Upper lobe of left lung (tissue), 6 donors: ENCODE data around the gene DUT. TPM values are rescaled to one million over a fixed set of nuclear protein-coding genes. Genes with fewer than 3 reads are reported as not detected.
A peak's percentile ranks its signal among the peaks of the same experiment; 100 is the strongest.

ENCODE experiments used
- ATAC-seq, 2 donors: fragments of 200-7000 bp; cut with Tn5 transposase; one replicate each; pipeline ENCODE4 v1.9.1; 2022; ENCODE audit warnings: mild to moderate bottlenecking in 2 of 2, moderate library complexity in 2 of 2; ENCODE audit not compliant: low FRiP score in 2 of 2
- DNase-seq, 2 donors: peaks; one replicate each; pipeline ENCODE4 v3.0.0-alpha.2; 2019 to 2020
- H3K27ac ChIP-seq, 4 donors: fragments of 200-600 bp; sonication (generic); one replicate each; pipeline ENCODE4 v1.5.1; 2016 to 2019
- H3K27me3 ChIP-seq, 4 donors: fragments of 200-600 bp; sonication (generic); one replicate each; pipeline ENCODE4 v1.5.1; 2017 to 2019
- H3K36me3 ChIP-seq, 4 donors: fragments of 200-600 bp; sonication (generic); one replicate each; pipeline ENCODE4 v1.5.1; 2016 to 2019
- H3K4me1 ChIP-seq, 4 donors: fragments of 200-600 bp; sonication (generic); one replicate each; pipeline ENCODE4 v1.5.1; 2018 to 2019
- H3K4me3 ChIP-seq, 4 donors: fragments of 200-600 bp; sonication (generic); one replicate each; pipeline ENCODE4 v1.5.1; 2017 to 2019; ENCODE audit warnings: mild to moderate bottlenecking in 2 of 4, moderate library complexity in 1 of 4
- H3K9me3 ChIP-seq, 4 donors: fragments of 200-600 bp; sonication (generic); one replicate each; pipeline ENCODE4 v1.5.1; 2018 to 2019
- EP300 ChIP-seq, 4 donors: sonication (generic); formaldehyde crosslinking; IDR thresholded peaks; one replicate each; pipeline ENCODE4 v1.5.1; 2017; ENCODE audit warnings: antibody characterized with exemption in 4 of 4, control low read depth in 2 of 4
- POLR2A ChIP-seq, 4 donors: fragments of 450-650 bp; IDR thresholded peaks; one replicate each; pipeline ENCODE4 v1.5.1; 2016 to 2017; ENCODE audit warnings: antibody characterized with exemption in 4 of 4, mild to moderate bottlenecking in 2 of 4
- POLR2AphosphoS5 ChIP-seq, 2 donors: sonication (generic); formaldehyde crosslinking; IDR thresholded peaks; one replicate each; pipeline ENCODE4 v1.5.1; 2017; ENCODE audit warnings: antibody characterized with exemption in 2 of 2
- WGBS, 2 donors: methylation state at CpG; one replicate each; pipeline ENCODE4 v1.1.5; 2017 to 2018; 5-methylcytosine and 5-hydroxymethylcytosine counted together
- small RNA-seq, 4 donors: library from RNA; depleted of rRNA; stranded (forward); fragments of <200 nt; gene quantifications; one replicate each; pipeline ENCODE3, GENCODE V24; 2016
- total RNA-seq, 6 donors: library from RNA; depleted of rRNA in 4 of 6; stranded (reverse); fragments of >200 nt in 4 of 6; gene quantifications; one replicate each; pipeline versions ENCODE4 v1.1.0 to v1.2.1, GENCODE V29; 2016 to 2021
- TF ChIP-seq, protein P1 (sequence below), 6 experiments: fragments of 450-650 bp in 4 of 6; fragments of 200-600 bp in 2 of 6; sonication (generic) in 2 of 6; IDR thresholded peaks; one replicate each; pipeline ENCODE4 v1.5.1; 2016 to 2019; ENCODE audit warnings: antibody characterized with exemption in 6 of 6
- donor health status: DM: no; HTN: no; CAD: no; lungs with moderate emphysema.
- donor health status: DM: no; HTN: yes; CAD: no; lungs with severe emphysema.

DUT gene
- total RNA-seq, 6 donors from 2014 or later, result 29.3 to 87.5 (median 61.2) TPM

DNA sequence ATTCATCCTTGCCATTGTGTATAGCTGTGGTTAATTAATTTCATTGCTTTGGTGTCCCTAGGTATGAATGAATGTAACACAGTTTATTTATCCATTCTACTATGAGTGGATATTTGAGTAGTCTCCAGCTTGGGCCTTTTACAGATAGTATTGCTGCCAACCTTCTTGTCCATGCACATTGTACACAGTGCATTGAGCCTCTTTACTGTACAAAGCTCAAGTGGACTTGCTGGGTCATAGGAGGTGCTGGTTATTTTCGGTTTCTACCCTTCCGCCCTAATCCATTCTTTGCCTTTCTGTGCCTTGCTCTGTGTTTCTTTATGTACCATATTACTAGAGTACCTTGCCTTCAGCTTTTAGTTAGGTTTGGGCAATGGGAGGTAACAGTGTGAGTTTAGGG is 60.7 kb downstream of the DUT start:
- WGBS, 2 donors, result 70 to 80% methylated on average over 2 of the region's 2 CpGs
- no peaks in the 10 kb centered on the region for H3K36me3 ChIP-seq
- TF ChIP-seq, protein P1, sequence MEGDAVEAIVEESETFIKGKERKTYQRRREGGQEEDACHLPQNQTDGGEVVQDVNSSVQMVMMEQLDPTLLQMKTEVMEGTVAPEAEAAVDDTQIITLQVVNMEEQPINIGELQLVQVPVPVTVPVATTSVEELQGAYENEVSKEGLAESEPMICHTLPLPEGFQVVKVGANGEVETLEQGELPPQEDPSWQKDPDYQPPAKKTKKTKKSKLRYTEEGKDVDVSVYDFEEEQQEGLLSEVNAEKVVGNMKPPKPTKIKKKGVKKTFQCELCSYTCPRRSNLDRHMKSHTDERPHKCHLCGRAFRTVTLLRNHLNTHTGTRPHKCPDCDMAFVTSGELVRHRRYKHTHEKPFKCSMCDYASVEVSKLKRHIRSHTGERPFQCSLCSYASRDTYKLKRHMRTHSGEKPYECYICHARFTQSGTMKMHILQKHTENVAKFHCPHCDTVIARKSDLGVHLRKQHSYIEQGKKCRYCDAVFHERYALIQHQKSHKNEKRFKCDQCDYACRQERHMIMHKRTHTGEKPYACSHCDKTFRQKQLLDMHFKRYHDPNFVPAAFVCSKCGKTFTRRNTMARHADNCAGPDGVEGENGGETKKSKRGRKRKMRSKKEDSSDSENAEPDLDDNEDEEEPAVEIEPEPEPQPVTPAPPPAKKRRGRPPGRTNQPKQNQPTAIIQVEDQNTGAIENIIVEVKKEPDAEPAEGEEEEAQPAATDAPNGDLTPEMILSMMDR (IDR thresholded peaks at IDR 0.05), result no peak
- TF ChIP-seq POLR2A (IDR thresholded peaks at IDR 0.05) (no peak), EP300 (IDR thresholded peaks at IDR 0.05) (no peak), POLR2AphosphoS5 (IDR thresholded peaks at IDR 0.05) (no peak)

DNA sequence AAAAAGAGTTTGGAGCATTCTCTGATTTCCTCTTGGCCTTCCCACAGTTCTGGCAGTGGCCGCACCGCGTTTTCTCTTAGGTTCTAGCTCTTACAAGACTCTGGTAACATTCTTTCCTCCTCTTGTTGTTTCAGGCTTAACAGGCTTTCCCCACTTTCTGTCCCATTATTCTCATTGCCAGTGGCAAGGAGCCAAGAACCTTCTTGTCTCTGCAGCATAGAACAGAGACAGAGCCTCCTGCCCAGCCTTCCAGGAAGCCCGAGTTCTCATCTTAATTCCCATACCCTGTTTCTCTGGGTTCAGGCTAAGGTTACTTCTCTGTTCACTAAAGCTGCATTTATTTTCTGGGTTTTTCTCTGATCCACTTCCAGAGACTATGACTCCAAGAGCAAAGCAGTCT is 61.1 kb downstream of the DUT start:
- peak in 1 of 2 donors; percentile 47 for DNase-seq
- peaks cover 0 to 20% (median 0%) of the 10 kb centered on the region in 4 donors for H3K4me1 ChIP-seq

More for the DNA sequence above, 60.7 kb downstream of the DUT start:
- H3K4me3 ChIP-seq, result no peak overlapping the region
- peaks cover 0 to 20% (median 0%) of the 10 kb centered on the region in 4 donors for H3K4me1 ChIP-seq
- no peak for DNase-seq
- H3K27ac ChIP-seq, result peak overlapping the region in 2 of 4 donors; percentile 54 to 56
- no peaks in the 10 kb centered on the region for H3K27me3 ChIP-seq
- no peaks in the 10 kb centered on the region for H3K9me3 ChIP-seq
- ATAC-seq, result no peak

More for the DNA sequence above, 61.1 kb downstream of the DUT start:
- no peaks in the 10 kb centered on the region for H3K27me3 ChIP-seq
- H3K4me3 ChIP-seq, result no peak overlapping the region
- WGBS, 2 donors, result 37 to 47% methylated on average over 4 of the region's 4 CpGs
- peak in 1 of 4 donors; percentile 12 for TF ChIP-seq EP300 (IDR thresholded peaks at IDR 0.05)
- TF ChIP-seq, protein P1 (IDR thresholded peaks at IDR 0.05), result no peak
- H3K9me3 ChIP-seq, result no peaks in the 10 kb centered on the region
- peak overlapping the region in 2 of 4 donors; percentile 54 to 56 for H3K27ac ChIP-seq
- ATAC-seq, result peak in 1 of 2 donors; percentile 75
- no peaks in the 10 kb centered on the region for H3K36me3 ChIP-seq

Small RNA genes within 50 kb of the gene (small RNA-seq; reads per million reads assigned to genes)
- 0 reads per million in 4 donors for gene RF00019

Other genes with a start within 250 kb of the DUT start
- under 1 TPM in 1 of 6 donors, not detected in 5; 0.83 TPM for gene SLC24A5, start 210.4 kb upstream of the DUT start, total RNA-seq
- 10 to 100 TPM; 12.6 to 44.0 (median 28.0) TPM for gene MYEF2, start 153.1 kb upstream of the DUT start, total RNA-seq
- not detected for gene CTXN2, start 139.8 kb upstream of the DUT start, total RNA-seq
- not detected for gene SLC12A1, start 125.1 kb upstream of the DUT start, total RNA-seq